GM10248 (cell line): ENCODE results near the gene TMEM208.

Experiments
- CTCF ChIA-PET: fragments of 300-600 bp; sonication (Branson Sonifier 250); formaldehyde crosslinking; extraction: SDS; loops from one replicate; lab custom pipeline; 2021; ENCODE audit warnings: antibody characterized with exemption; lab: Yijun Ruan, JAX
- POLR2A ChIA-PET: fragments of 350-650 bp; sonication (Branson Sonifier 250); formaldehyde crosslinking; extraction: SDS; loops from one replicate; lab custom pipeline; 2020; ENCODE audit warnings: antibody characterized with exemption; lab: Yijun Ruan, JAX
- DNase-seq: peaks from one replicate; pipeline ENCODE4 v3.0.0; 2012; ENCODE audit errors: extremely low spot score
- TF ChIP-seq, protein P1 (sequence below): IDR thresholded peaks from 2 replicates; pipeline ENCODE4 v1.5.1; 2012; ENCODE audit warnings: mild to moderate bottlenecking, low read depth; ENCODE audit errors: extremely low read depth, missing control alignments, control extremely low read depth

The TMEM208 gene

DNA sequence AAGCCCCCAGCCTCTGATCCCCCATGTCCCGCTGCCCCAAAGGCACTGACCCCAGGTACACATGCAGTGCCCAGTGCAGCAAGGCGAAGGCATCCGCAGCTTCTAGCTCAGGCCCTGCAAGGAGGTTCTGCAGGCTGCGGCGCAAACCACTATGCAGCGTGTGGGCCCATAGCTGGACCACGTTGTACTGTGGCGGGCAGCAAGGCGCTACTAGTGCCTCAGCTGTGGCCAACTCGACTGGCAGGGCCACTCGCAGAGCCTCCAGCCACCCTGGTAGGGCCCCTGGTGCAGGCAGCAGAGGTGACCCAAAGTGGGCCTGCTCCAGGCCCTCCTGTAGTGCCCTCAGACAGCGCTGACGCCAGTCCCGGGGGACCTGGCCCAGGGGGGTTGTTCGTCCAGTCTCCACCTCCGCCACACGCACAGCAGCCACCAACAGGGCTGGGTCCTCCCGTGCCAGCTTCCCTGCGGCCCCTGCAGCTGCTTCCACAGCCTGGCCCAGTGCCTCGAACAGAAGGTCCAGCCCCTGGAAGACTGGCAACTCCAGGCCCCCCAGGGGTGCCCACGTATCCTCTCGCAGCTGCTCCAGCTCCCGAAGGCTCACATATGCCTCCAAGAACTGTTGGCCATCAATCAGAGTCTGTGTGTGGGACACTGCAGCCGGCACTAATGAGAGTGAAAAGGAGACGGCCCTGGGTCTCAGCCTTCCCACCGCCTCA, 39.6 kb upstream of the TMEM208 start:
- TF ChIP-seq, protein P1, sequence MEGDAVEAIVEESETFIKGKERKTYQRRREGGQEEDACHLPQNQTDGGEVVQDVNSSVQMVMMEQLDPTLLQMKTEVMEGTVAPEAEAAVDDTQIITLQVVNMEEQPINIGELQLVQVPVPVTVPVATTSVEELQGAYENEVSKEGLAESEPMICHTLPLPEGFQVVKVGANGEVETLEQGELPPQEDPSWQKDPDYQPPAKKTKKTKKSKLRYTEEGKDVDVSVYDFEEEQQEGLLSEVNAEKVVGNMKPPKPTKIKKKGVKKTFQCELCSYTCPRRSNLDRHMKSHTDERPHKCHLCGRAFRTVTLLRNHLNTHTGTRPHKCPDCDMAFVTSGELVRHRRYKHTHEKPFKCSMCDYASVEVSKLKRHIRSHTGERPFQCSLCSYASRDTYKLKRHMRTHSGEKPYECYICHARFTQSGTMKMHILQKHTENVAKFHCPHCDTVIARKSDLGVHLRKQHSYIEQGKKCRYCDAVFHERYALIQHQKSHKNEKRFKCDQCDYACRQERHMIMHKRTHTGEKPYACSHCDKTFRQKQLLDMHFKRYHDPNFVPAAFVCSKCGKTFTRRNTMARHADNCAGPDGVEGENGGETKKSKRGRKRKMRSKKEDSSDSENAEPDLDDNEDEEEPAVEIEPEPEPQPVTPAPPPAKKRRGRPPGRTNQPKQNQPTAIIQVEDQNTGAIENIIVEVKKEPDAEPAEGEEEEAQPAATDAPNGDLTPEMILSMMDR: no peak
- DNase-seq: no peak
- POLR2A ChIA-PET: no interaction called here
- CTCF ChIA-PET: interaction anchor here (1.3 to 4.3 kb wide), 6 partner anchors 12 to 212 kb away, joined by 3 to 45 read pairs (median 12); partner anchors contain the start of gene NOL3

- CTCF ChIA-PET: interaction anchor here (1.1 to 4.3 kb wide), 5 partner anchors 13 to 228 kb away, joined by 3 to 45 read pairs (median 17); partner anchors contain the start of gene NOL3
Observed at GRCh38 chr16:67188323-67188722, 38.6 kb upstream of the TMEM208 start.

GRCh38 chr16:67188798-67189197, 38.1 kb upstream of the TMEM208 start:
- no peak for DNase-seq
- TF ChIP-seq, protein P1: no peak
- ChIA-PET POLR2A (no interaction called here), CTCF (interaction anchor here (1.1 to 2.8 kb wide), 6 partner anchors 11 to 228 kb away, joined by 3 to 17 read pairs (median 3); partner anchors contain the start of gene NOL3)

More at GRCh38 chr16:67188323-67188722, 38.6 kb upstream of the TMEM208 start:
- TF ChIP-seq, protein P1: no peak
- POLR2A ChIA-PET: no interaction called here
- no peak for DNase-seq

GRCh38 chr16:67190041-67190440, 36.9 kb upstream of the TMEM208 start, which contains the start of gene EXOC3L1:
Gene EXOC3L1 (minus strand): TSS chr16:67190136. CDS start chr16:67189676, 460 bp downstream.
- no peak for DNase-seq
- TF ChIP-seq, protein P1: no peak
- ChIA-PET POLR2A (interaction anchor here (0.5 kb wide), 1 partner anchor 209 kb away, joined by 3 read pairs; no protein-coding TSS in a partner anchor), CTCF (interaction anchor here (1.1 to 2.8 kb wide), 8 partner anchors 12 to 174 kb away, joined by 3 to 17 read pairs (median 4); partner anchors contain the start of gene NOL3)

- CTCF ChIA-PET: interaction anchor here (1.1 to 2.8 kb wide), 6 partner anchors 15 to 175 kb away, joined by 3 to 17 read pairs (median 4); partner anchors contain the start of gene NOL3
- POLR2A ChIA-PET: no interaction called here
- no peak for DNase-seq
- TF ChIP-seq, protein P1: no peak
Observed at GRCh38 chr16:67190448-67191399, 36.2 kb upstream of the TMEM208 start.

DNA sequence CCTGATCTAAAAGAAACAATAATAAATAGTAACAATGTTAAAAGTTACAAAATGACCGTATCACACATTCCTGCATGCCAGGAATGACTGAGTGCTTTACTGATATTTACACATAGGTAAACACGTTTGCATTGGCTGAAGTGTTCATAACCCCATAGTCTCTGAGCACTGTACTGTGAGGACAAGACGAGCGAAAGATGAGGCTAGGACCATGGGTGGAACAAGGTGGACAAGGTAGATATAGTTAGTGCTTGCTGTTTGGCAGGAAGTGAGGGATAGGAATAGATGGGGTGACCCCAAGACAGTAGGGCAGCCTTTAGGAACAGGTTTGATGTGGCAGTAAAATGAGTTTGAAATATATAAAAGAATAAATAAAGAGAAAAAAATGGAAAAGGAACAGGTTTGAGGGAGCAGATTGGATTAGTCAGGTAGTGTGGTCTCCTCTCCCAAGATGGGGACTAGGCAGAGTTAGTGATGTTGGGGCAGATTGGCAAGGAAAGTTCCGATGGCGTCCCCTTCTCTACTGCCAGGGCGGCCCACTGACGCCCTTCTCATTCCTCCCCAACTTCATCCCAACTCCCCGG, 35.4 kb upstream of the TMEM208 start:
- CTCF ChIA-PET: interaction anchor here (0.8 to 1.7 kb wide), 3 partner anchors 21 to 174 kb away, joined by 3 to 6 read pairs (median 3); partner anchors contain the start of gene NOL3
- TF ChIP-seq, protein P1: no peak
- no peak for DNase-seq
- POLR2A ChIA-PET: no interaction called here
